Gastroesophageal sphincter (tissue), 3 donors: ENCODE measurements around the gene KRT27.

Source experiments
- EP300 ChIP-seq: sonication (generic); formaldehyde crosslinking; IDR thresholded peaks from one replicate; pipeline ENCODE4 v1.6.1; 2017; ENCODE audit warnings: antibody characterized with exemption, mild to moderate bottlenecking
- POLR2A ChIP-seq, 2 donors: fragments of 450-650 bp; IDR thresholded peaks; one replicate each; pipeline ENCODE4 v1.6.1; 2017; ENCODE audit warnings: antibody characterized with exemption in 2 of 2, mild to moderate bottlenecking in 2 of 2, moderate library complexity in 1 of 2
- POLR2AphosphoS5 ChIP-seq: sonication (generic); formaldehyde crosslinking; IDR thresholded peaks from one replicate; pipeline ENCODE4 v1.6.1; 2017; ENCODE audit warnings: antibody characterized with exemption
- TF ChIP-seq, protein P1 (sequence below), 4 experiments: fragments of 200-600 bp in 2 of 4; fragments of 450-650 bp in 2 of 4; sonication (generic) in 1 of 4; IDR thresholded peaks; one replicate each; pipeline ENCODE4 v1.5.1; 2017 to 2019; ENCODE audit warnings: antibody characterized with exemption in 4 of 4, mild to moderate bottlenecking in 2 of 4, moderate library complexity in 2 of 4

DNA sequence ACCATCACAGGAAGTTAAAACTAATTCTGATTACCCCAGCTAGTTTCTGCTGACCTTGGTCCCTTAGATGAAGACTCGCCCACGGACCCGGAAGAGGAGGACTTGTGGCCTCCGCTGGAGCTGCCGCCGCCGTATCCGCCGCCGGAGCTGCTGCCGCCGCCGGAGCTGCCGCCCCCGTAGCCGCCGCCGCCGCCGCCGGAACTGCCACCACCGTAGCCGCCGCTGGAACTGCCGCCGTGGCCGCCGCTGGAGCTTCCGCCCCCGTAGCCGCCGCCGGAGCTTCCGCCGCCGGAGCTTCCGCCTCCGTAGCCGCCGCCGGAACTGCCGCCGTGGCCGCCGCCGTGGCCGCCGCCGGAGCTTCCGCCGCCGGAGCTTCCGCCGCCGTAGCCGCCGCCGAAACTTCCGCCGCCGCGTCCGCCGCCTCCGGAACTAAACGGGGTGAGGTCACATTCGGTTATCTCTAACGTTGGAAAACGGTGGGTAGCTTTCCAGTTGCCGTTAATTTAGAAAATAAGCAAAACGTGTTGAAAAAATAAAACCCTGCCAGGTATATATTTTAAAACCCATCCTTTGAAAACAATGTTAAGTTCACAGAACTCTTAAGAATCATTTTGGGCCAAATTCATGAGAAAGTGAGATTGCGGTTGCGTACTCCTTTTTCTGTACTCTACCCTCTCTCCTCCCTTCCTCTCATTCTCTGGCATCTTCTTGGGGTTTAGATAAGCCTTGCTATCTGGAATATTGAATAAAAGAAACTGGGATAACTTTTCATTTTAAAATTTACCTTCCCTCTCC, 36.6 kb upstream of the KRT27 start:
- TF ChIP-seq, protein P1, sequence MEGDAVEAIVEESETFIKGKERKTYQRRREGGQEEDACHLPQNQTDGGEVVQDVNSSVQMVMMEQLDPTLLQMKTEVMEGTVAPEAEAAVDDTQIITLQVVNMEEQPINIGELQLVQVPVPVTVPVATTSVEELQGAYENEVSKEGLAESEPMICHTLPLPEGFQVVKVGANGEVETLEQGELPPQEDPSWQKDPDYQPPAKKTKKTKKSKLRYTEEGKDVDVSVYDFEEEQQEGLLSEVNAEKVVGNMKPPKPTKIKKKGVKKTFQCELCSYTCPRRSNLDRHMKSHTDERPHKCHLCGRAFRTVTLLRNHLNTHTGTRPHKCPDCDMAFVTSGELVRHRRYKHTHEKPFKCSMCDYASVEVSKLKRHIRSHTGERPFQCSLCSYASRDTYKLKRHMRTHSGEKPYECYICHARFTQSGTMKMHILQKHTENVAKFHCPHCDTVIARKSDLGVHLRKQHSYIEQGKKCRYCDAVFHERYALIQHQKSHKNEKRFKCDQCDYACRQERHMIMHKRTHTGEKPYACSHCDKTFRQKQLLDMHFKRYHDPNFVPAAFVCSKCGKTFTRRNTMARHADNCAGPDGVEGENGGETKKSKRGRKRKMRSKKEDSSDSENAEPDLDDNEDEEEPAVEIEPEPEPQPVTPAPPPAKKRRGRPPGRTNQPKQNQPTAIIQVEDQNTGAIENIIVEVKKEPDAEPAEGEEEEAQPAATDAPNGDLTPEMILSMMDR (IDR thresholded peaks at IDR 0.05): peak in 1 of 4 experiments; percentile 9
- TF ChIP-seq EP300 (no peak), POLR2A (IDR thresholded peaks at IDR 0.05) (peak; percentile 62 to 70), POLR2AphosphoS5 (peak; percentile 58)
